SK-N-SH (cell line): ENCODE results near the gene ANKS1B.

Source experiments
- ELF1 ChIP-seq: IDR thresholded peaks from 2 replicates; pipeline ENCODE4 v1.4.0; 2012
- EP300 ChIP-seq, 2 experiments: IDR thresholded peaks; 2 replicates each; pipeline versions ENCODE4 v1.4.0 to v1.6.1; 2012; ENCODE audit warnings: borderline replicate concordance in 1 of 2, low read depth in 1 of 2, low read length in 1 of 2
- FOXM1 ChIP-seq: IDR thresholded peaks from 2 replicates; pipeline ENCODE4 v1.4.0; 2012; ENCODE audit warnings: low read depth, mild to moderate bottlenecking
- GATA2 ChIP-seq: sonication (generic); formaldehyde crosslinking; IDR thresholded peaks from 2 replicates; pipeline ENCODE4 v1.5.0; 2020; ENCODE audit warnings: mild to moderate bottlenecking, missing genetic modification reagents
- MAX ChIP-seq: IDR thresholded peaks from 2 replicates; pipeline ENCODE4 v1.4.0; 2012; ENCODE audit warnings: low read depth
- MEF2A ChIP-seq: IDR thresholded peaks from 2 replicates; pipeline ENCODE4 v1.4.0; 2012; ENCODE audit warnings: low read depth, borderline replicate concordance
- POLR2AphosphoS5 ChIP-seq: IDR thresholded peaks from 2 replicates; pipeline ENCODE4 v1.6.1; 2012; ENCODE audit warnings: low read depth, low read length
- RCOR1 ChIP-seq: fragments of 150-350 bp; IDR thresholded peaks from 2 replicates; pipeline ENCODE4 v1.6.1; 2017; ENCODE audit warnings: antibody characterized with exemption, low read length
- RFX5 ChIP-seq: IDR thresholded peaks from 2 replicates; pipeline ENCODE4 v1.6.1; 2012; ENCODE audit warnings: mild to moderate bottlenecking, improper control_type of control experiment, low read length
- TEAD4 ChIP-seq: IDR thresholded peaks from 2 replicates; pipeline ENCODE4 v1.4.0; 2012; ENCODE audit warnings: mild to moderate bottlenecking, borderline replicate concordance; ENCODE audit not compliant: insufficient read depth
- TF ChIP-seq, protein P1 (sequence below): fragments of 200-600 bp; sonication (generic); IDR thresholded peaks from 2 replicates; pipeline ENCODE4 v1.6.1; 2017; ENCODE audit warnings: antibody characterized with exemption, mild to moderate bottlenecking, moderate library complexity

- TF ChIP-seq, protein P1, sequence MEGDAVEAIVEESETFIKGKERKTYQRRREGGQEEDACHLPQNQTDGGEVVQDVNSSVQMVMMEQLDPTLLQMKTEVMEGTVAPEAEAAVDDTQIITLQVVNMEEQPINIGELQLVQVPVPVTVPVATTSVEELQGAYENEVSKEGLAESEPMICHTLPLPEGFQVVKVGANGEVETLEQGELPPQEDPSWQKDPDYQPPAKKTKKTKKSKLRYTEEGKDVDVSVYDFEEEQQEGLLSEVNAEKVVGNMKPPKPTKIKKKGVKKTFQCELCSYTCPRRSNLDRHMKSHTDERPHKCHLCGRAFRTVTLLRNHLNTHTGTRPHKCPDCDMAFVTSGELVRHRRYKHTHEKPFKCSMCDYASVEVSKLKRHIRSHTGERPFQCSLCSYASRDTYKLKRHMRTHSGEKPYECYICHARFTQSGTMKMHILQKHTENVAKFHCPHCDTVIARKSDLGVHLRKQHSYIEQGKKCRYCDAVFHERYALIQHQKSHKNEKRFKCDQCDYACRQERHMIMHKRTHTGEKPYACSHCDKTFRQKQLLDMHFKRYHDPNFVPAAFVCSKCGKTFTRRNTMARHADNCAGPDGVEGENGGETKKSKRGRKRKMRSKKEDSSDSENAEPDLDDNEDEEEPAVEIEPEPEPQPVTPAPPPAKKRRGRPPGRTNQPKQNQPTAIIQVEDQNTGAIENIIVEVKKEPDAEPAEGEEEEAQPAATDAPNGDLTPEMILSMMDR: no peak
- TF ChIP-seq POLR2AphosphoS5 (no peak), RCOR1 (no peak), GATA2 (CRISPR knock-in tag) (no peak), MAX (no peak), RFX5 (no peak), EP300 (IDR thresholded peaks at IDR 0.05; ENCODE audit: borderline replicate concordance in 1 of 2, low read depth in 1 of 2, low read length in 1 of 2) (no peak), FOXM1 (no peak), MEF2A (no peak), ELF1 (no peak), TEAD4 (no peak)
Observed at GRCh38 chr12:98819821-98820404, 1164.8 kb downstream of the ANKS1B start.
